GM19468 (cell line): ENCODE results near the gene MYO5B.

Experiments used
- ATAC-seq: cut with Tn5 transposase; IDR thresholded peaks from one replicate; pipeline ENCODE4 v1.9.1; 2021; ENCODE audit warnings: mild to moderate bottlenecking, moderate library complexity, moderate number of reproducible peaks; ENCODE audit not compliant: unreplicated experiment; ENCODE audit errors: extremely low read depth

The MYO5B gene

GRCh38 chr18:50038448-50038847 is 156.5 kb downstream of the MYO5B start:
- no peak for ATAC-seq

GRCh38 chr18:50034029-50034428 is 160.9 kb downstream of the MYO5B start:
- no peak for ATAC-seq

GRCh38 chr18:50033004-50033403 is 161.9 kb downstream of the MYO5B start:
- ATAC-seq: no peak

- no peak for ATAC-seq
Measured at GRCh38 chr18:50030146-50030545, 164.8 kb downstream of the MYO5B start.

GRCh38 chr18:50027996-50028395 is 167.0 kb downstream of the MYO5B start:
- no peak for ATAC-seq

GRCh38 chr18:50024466-50024865 is 170.5 kb downstream of the MYO5B start:
- no peak for ATAC-seq

- no peak for ATAC-seq
Measured at GRCh38 chr18:50022985-50023384, 172.0 kb downstream of the MYO5B start.

- no peak for ATAC-seq
Measured at GRCh38 chr18:50014606-50015005, 180.3 kb downstream of the MYO5B start.

GRCh38 chr18:50013363-50014138 is 181.4 kb downstream of the MYO5B start:
- no peak for ATAC-seq

- no peak for ATAC-seq
Measured at GRCh38 chr18:50011813-50012435, 183.0 kb downstream of the MYO5B start.

- ATAC-seq: no peak
Measured at GRCh38 chr18:50009773-50010335, 185.1 kb downstream of the MYO5B start.

GRCh38 chr18:50008306-50008705 is 186.6 kb downstream of the MYO5B start:
- ATAC-seq: no peak

- ATAC-seq: no peak
Measured at GRCh38 chr18:50006470-50007046, 188.4 kb downstream of the MYO5B start.

- no peak for ATAC-seq
Measured at GRCh38 chr18:50004013-50004412, 190.9 kb downstream of the MYO5B start.

- no peak for ATAC-seq
Measured at GRCh38 chr18:50002781-50003180, 192.2 kb downstream of the MYO5B start.

- no peak for ATAC-seq
Measured at GRCh38 chr18:50000227-50000626, 194.7 kb downstream of the MYO5B start.

- no peak for ATAC-seq
Measured at GRCh38 chr18:49999128-49999527, 195.8 kb downstream of the MYO5B start.

- ATAC-seq: no peak
Measured at GRCh38 chr18:49997558-49997957, 197.4 kb downstream of the MYO5B start.

GRCh38 chr18:49994410-49994809 is 200.5 kb downstream of the MYO5B start:
- ATAC-seq: no peak

GRCh38 chr18:49993299-49993698 is 201.6 kb downstream of the MYO5B start:
- no peak for ATAC-seq

GRCh38 chr18:49988733-49989132 is 206.2 kb downstream of the MYO5B start:
- no peak for ATAC-seq
